ENCODE measurements around the gene PTPRK.

The PTPRK gene

GRCh38 chr6:128192972-128193371 lies 327.4 kb downstream of the PTPRK start:
- no peak for DNase-seq (ENCODE audit: low read depth, low spot score)

GRCh38 chr6:128188678-128189077 lies 331.7 kb downstream of the PTPRK start:
- DNase-seq (ENCODE audit: low read depth, low spot score): no peak

- DNase-seq (ENCODE audit: low read depth, low spot score): no peak
Measured at GRCh38 chr6:128186729-128187128, 333.7 kb downstream of the PTPRK start.

GRCh38 chr6:128179876-128180438 lies 340.4 kb downstream of the PTPRK start:
- DNase-seq (ENCODE audit: low read depth, low spot score): no peak

GRCh38 chr6:128174724-128175123 lies 345.7 kb downstream of the PTPRK start:
- DNase-seq (ENCODE audit: low read depth, low spot score): no peak

- no peak for DNase-seq (ENCODE audit: low read depth, low spot score)
Measured at GRCh38 chr6:128172752-128173682, 347.4 kb downstream of the PTPRK start.

- no peak for DNase-seq (ENCODE audit: low read depth, low spot score)
Measured at GRCh38 chr6:128172081-128172480, 348.3 kb downstream of the PTPRK start.

GRCh38 chr6:128171182-128171581 lies 349.2 kb downstream of the PTPRK start:
- DNase-seq (ENCODE audit: low read depth, low spot score): no peak

- no peak for DNase-seq (ENCODE audit: low read depth, low spot score)
Measured at GRCh38 chr6:128168244-128168643, 352.2 kb downstream of the PTPRK start.

- no peak for DNase-seq (ENCODE audit: low read depth, low spot score)
Measured at GRCh38 chr6:128167552-128167951, 352.8 kb downstream of the PTPRK start.

GRCh38 chr6:128164254-128164653 lies 356.1 kb downstream of the PTPRK start:
- DNase-seq (ENCODE audit: low read depth, low spot score): no peak

GRCh38 chr6:128162423-128162822 lies 358.0 kb downstream of the PTPRK start:
- DNase-seq (ENCODE audit: low read depth, low spot score): no peak

GRCh38 chr6:128161839-128162238 lies 358.6 kb downstream of the PTPRK start:
- DNase-seq (ENCODE audit: low read depth, low spot score): no peak

GRCh38 chr6:128161263-128161662 lies 359.1 kb downstream of the PTPRK start:
- no peak for DNase-seq (ENCODE audit: low read depth, low spot score)

- no peak for DNase-seq (ENCODE audit: low read depth, low spot score)
Measured at GRCh38 chr6:128158496-128158895, 361.9 kb downstream of the PTPRK start.

- DNase-seq (ENCODE audit: low read depth, low spot score): no peak
Measured at GRCh38 chr6:128156321-128157111, 363.9 kb downstream of the PTPRK start.

- DNase-seq (ENCODE audit: low read depth, low spot score): no peak
Measured at GRCh38 chr6:128155826-128156225, 364.6 kb downstream of the PTPRK start.

GRCh38 chr6:128152551-128152950 lies 367.8 kb downstream of the PTPRK start:
- DNase-seq (ENCODE audit: low read depth, low spot score): no peak

GRCh38 chr6:128150376-128150775 lies 370.0 kb downstream of the PTPRK start:
- no peak for DNase-seq (ENCODE audit: low read depth, low spot score)

- DNase-seq (ENCODE audit: low read depth, low spot score): no peak
Measured at GRCh38 chr6:128149796-128150195, 370.6 kb downstream of the PTPRK start.

- no peak for DNase-seq (ENCODE audit: low read depth, low spot score)
Measured at GRCh38 chr6:128144320-128144719, 376.1 kb downstream of the PTPRK start.

GRCh38 chr6:128141932-128142331 lies 378.5 kb downstream of the PTPRK start:
- no peak for DNase-seq (ENCODE audit: low read depth, low spot score)

All from activated naive CD8-positive, alpha-beta T cell treated with anti-CD3 and anti-CD28 coated beads, Interleukin-2, amount 50 U/mL, for 16 hours (primary cell).